ENCODE measurements around the gene EXOC7. TPM values are rescaled to one million over a fixed set of nuclear protein-coding genes. Genes with fewer than 3 reads are reported as not detected.
A peak's percentile ranks its signal among the peaks of the same experiment; 100 is the strongest.
"Not testable (repeated sequence)": the region's sequence is repeated elsewhere in the genome, so short reads cannot be mapped to it uniquely, and the experiment has no call there.

The EXOC7 gene
- total RNA-seq, 1 experiment from 2014 or later = 69.9 TPM

DNA sequence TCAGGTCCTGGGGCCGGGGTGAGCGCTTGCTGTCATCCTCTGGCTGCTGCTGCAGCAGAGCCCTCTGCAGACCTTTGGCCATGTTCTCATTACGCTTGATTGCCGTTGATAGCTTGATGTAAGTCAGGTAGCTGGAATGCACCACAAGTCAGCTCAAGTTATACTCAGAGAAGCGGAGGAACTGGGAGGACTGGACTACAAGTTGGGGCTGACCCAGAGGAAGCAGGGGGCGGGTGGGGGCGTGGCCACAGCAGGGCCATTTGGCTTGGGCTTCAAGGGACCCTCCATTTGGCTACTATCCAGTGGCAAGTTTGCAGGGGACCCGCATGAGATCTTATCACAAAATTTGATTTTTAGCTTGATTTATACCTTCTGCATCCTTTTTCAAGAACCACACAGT lies 57.5 kb downstream of the EXOC7 start:
- no peak for DNase-seq (ENCODE audit: low read depth)

DNA sequence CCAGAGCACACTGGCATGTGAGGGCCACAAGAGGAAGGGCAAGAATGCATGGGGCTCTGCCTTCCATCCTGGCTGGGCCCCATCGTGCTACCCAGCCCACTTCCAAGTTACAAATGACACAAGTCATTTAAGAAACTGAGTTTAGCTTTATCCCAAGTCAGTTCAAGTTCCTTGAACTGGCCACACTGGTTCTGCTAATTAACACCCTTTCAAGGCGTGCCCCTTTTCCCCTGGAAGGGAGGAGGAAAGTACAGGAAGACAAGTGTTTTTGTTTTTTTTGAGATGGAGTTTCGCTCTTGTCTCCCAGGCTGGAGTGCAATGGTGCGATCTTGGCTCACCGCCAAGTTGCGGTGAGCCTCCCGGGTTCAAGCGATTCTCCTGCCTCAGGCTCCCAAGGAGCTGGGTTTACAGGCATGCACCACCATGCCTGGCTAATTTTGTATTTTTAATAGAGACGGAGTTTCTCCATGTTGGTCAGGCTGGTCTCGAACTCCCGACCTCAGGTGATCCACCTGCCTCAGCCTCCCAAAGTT lies 59.0 kb downstream of the EXOC7 start:
- not testable (repeated sequence) for DNase-seq (ENCODE audit: low read depth)

DNA sequence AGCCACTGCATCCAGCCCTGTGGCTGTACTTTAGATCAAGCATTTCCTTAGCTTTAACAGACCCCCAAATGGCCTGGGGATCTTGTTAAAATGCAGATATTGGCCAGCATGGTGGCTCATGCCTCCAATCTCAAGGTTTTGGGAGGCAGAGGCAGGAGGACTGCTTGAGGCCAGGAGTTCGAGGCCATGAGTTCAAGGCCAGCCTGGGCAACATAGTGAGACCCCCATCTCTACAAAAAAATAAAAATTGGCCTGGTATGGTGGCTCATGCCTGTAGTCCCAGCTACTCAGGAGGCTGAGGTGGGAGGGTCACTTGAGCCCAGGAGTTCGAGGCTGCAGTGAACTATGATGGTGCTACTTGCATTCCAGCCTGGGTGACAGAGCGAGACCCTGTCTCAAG lies 60.7 kb downstream of the EXOC7 start:
- DNase-seq (ENCODE audit: low read depth) = not testable (repeated sequence)

DNA sequence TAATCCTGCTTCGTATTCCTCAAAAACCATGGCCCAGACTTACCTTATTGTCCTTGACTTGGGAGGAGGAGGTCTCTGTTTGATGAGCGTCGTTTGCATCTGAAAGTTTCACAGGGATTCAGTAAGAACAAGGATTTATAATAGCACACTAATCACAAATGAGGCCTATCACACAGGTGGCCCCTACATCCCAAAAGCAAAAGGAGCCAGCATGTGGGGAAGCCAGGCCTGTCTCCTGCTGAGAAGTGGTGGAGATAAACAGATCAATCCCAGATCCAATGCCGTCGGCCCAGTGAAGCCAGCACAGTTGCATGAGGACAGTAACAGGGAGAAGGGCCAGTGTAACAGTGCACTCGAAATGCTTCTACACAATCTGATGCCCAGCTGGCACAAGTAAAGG lies 63.2 kb downstream of the EXOC7 start:
- DNase-seq (ENCODE audit: low read depth) = no peak

- DNase-seq (ENCODE audit: low read depth) = no peak
Measured at GRCh38 chr17:76039121-76039520, 64.5 kb downstream of the EXOC7 start.

GRCh38 chr17:76038050-76038449 lies 65.5 kb downstream of the EXOC7 start:
- peak; percentile 47 for DNase-seq (ENCODE audit: low read depth)

DNA sequence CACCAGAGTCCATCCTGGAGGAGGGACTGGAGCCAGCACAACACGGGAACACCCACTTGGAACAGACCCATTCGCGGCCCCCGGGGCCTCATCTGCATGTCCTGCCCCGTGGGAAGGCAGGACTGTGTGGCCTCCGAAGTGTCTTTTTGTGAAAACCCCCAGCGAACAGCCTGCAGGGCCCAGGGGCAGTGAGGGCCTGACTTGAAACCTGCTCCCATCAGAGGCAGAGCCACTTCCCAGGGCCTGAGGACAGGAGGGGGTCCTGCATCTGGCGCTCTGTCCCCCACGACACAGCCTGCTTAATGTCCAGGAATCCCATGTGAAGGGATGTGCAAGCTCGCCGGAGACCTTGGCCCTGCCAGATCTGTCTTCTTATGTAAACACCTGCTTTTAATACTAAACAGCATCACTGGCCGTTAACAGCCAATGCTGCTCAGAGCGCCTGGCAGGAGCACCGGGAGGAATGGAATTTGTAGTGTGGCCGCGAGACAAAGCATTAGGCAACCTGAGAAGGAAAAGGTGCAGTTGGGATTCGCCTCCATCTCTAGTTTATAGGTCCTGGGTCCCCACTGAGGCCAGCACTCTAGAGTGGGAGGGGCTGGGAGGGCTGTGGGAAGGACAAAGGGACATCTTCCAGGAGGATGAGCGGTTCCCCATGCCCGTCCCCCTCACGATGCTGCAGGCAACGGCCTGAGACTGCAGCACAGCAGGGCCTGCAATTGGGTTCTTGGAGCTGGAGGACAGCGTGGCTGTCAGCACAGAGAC lies 66.9 kb downstream of the EXOC7 start:
- DNase-seq (ENCODE audit: low read depth) = no peak

DNA sequence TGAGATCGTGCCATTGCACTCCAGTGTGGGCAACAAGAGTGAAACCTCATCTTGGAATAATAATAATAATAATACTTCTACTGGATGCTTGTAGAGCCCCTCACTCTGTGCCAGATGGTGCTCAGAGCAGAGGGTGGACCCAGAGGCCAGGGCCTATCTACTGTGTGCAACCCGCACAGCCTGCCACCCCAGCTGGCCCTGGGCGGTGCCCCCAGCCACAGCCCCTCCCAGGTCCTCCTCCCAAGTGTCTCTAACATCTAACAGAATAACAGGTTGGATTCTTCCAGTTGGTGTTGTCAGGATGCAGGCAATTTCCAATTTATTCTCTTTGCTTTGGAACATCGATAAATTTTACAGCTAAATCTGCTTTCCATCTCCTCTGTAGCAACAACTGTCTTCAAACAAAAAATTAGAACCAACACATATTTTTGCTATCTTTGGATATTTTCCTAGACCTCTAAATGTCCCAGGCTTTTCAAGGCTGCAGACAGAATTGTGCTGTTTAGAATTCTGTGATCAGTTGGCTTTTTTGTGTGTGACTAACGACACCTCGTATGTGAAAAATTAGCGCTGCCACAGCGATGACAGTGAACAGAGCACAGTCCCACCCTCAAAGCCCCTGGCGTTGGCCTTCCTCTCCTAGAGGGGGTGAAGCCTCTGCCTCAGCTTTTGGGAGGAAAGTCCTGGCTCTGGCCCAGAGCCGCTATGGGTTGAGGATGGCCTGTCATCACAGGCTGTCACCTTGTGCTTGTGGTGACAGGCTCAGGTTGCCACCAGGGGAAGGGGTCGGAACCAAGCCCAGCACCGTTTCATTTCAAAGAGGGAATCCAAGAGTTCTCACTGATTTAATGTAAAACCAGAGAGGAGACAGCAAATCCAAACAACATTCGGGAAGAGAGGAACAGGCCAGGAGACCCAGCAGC lies 68.9 kb downstream of the EXOC7 start:
- DNase-seq (ENCODE audit: low read depth) = no peak

GRCh38 chr17:76033139-76033538 lies 70.4 kb downstream of the EXOC7 start:
- DNase-seq (ENCODE audit: low read depth) = no peak

- DNase-seq (ENCODE audit: low read depth) = no peak
Measured at GRCh38 chr17:76032780-76033108, 70.8 kb downstream of the EXOC7 start.

DNA sequence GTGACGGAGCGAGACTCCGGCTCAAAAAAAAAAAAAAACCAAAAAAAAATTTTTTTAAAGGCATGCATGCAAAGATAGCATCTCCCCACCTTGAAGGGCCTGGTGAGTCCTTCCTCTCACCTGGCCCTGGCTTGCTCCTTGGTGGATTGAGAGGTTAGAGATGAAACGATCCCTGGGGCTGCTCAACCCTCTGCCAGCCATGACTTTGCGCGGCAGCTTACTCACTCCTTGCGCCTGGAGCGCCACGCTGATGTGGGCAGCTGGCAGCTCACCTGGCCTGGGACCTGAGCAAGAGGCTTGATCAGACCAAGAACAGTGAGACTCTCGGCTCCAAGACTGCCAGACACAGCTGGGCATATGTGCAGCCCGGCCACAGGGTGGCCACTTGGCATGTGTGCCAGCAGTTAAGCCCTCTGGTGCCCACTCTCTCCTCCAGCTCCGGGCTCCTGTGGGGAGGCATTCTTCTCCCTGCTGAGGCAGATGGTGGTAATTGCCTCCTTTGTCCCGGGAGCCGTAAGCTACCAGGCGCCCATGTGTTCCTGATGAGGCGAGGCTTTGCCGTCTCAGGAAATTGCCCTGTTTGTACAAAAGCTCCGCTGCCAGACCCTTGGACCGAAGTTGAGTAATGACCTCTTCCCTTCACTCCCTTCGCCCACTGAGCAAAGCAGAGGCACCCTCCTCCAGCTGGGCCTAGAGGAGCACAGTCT lies 71.4 kb downstream of the EXOC7 start:
- peak; percentile 19 for DNase-seq (ENCODE audit: low read depth)

Other genes with a start within 250 kb of the EXOC7 start
- 32.5 and 35.8 TPM in 2 replicates for gene WBP2, start 248.5 kb downstream of the EXOC7 start, total RNA-seq (2014; rRNA removed; shearing (Covaris generic))
- 3.8 and 6.6 TPM in 2 replicates for gene TRIM47, start 225.2 kb downstream of the EXOC7 start, total RNA-seq (2014; rRNA removed; shearing (Covaris generic))
- gene TRIM65, start 206.8 kb downstream of the EXOC7 start, total RNA-seq (2014; rRNA removed; shearing (Covaris generic)) = 6.4 and 11.1 TPM in 2 replicates
- gene MRPL38, start 198.9 kb downstream of the EXOC7 start, total RNA-seq (2014; rRNA removed; shearing (Covaris generic)) = 30.3 and 39.4 TPM in 2 replicates
- gene FBF1, start 162.7 kb downstream of the EXOC7 start, total RNA-seq (2014; rRNA removed; shearing (Covaris generic)) = 14.4 and 18.7 TPM in 2 replicates
- gene ACOX1, start 124.6 kb downstream of the EXOC7 start, total RNA-seq (2014; rRNA removed; shearing (Covaris generic)) = 16.7 and 22.4 TPM in 2 replicates
- 8.0 and 14.3 TPM in 2 replicates for gene TEN1, start 124.5 kb downstream of the EXOC7 start, total RNA-seq (2014; rRNA removed; shearing (Covaris generic))
- 0.30 and 1.6 TPM in 2 replicates for gene CDK3, start 102.9 kb downstream of the EXOC7 start, total RNA-seq (2014; rRNA removed; shearing (Covaris generic))
- not detected in 2 replicates for gene EVPL, start 76.5 kb downstream of the EXOC7 start, total RNA-seq (2014; rRNA removed; shearing (Covaris generic))
- 19.0 and 28.5 TPM in 2 replicates for gene SRP68, start 31.3 kb downstream of the EXOC7 start, total RNA-seq (2014; rRNA removed; shearing (Covaris generic))
- 0.30 and 0.96 TPM in 2 replicates for gene GALR2, start 29.0 kb downstream of the EXOC7 start, total RNA-seq (2014; rRNA removed; shearing (Covaris generic))
- gene ZACN, start 24.6 kb downstream of the EXOC7 start, total RNA-seq (2014; rRNA removed; shearing (Covaris generic)) = 0.02 TPM in 1 of 2 replicates, not detected in the other
- gene FOXJ1, start 37.5 kb upstream of the EXOC7 start, total RNA-seq (2014; rRNA removed; shearing (Covaris generic)) = not detected in 2 replicates
- gene RNF157, start 136.7 kb upstream of the EXOC7 start, total RNA-seq (2014; rRNA removed; shearing (Covaris generic)) = 4.1 and 6.7 TPM in 2 replicates
- 11.8 and 25.6 TPM in 2 replicates for gene UBALD2, start 161.6 kb upstream of the EXOC7 start, total RNA-seq (2014; rRNA removed; shearing (Covaris generic))
- 1.7 and 1.9 TPM in 2 replicates for gene QRICH2, start 204.5 kb upstream of the EXOC7 start, total RNA-seq (2014; rRNA removed; shearing (Covaris generic))

Measured in M059J (cell line).